NCI-H2196 (cell line): Measurements from ENCODE around the gene RBM28.
A peak's percentile ranks its signal among the peaks of the same experiment; 100 is the strongest.

Experiments used
- DNase-seq: peaks from one replicate; lab custom pipeline; 2025; ENCODE audit not compliant: unreplicated experiment; lab: John Stamatoyannopoulos, UW

Gene RBM28

GRCh38 chr7:128350708-128351295 is 7.1 kb upstream of the RBM28 start:
- no peak for DNase-seq

- DNase-seq = no peak
Observed at GRCh38 chr7:128349466-128349825, 5.7 kb upstream of the RBM28 start.

DNA sequence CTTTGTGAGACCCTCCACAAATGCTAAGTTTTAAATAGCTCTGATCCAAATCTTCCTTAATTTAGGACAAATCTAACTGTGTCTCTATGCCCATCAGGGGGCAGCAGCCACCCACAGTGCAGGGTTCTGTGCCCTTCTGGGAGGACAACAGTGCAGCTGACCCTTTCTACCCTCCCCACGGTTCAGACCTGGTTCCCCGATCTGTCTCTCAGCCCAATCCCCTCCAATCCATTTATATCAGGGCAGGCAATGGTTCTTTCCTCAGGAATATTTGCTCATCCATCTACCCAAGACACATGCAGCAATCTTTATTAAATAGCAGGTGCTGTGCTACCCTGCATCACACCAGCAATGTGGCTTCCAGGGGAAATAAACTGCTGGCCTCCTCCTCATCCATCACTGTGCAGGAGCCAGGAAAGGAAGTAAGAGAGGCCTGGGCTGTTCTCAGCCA is 4.0 kb upstream of the RBM28 start:
- DNase-seq = peak; percentile 58

DNA sequence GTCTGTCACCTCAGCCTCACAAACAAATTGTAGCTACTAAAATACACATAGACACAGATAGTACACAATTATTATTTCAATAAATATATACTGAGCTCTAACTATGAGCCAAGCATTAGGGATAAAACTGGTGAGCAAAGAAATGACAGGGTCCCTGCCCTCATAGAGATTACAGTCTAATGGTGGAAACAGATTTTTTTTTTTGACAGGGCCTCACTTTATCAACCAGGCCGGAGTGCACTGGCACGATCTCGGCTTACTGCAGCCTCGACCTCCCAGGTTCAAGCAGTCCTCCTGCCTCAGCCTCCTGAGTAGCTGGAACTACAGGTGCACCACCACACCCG is 695 bp upstream of the RBM28 start:
- DNase-seq = no peak

GRCh38 chr7:128341733-128342132 is 2.0 kb downstream of the RBM28 start:
- no peak for DNase-seq

GRCh38 chr7:128335730-128336129 is 8.0 kb downstream of the RBM28 start:
- DNase-seq = no peak

DNA sequence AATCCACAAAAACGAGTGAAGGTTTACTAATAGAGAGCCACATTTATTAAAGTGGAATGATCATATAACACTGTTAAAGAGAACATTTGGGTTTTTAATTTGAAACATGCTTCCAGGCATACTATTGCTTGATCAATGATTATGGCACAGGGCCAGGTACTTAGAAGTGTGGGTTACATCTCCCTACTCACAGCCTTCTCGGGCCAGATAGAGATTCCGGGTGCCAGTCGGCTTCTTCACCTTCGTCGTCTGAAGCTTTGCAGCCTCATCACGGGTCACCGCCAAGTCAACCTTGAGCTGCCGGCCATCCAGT is 19.4 kb downstream of the RBM28 start:
- no peak for DNase-seq

GRCh38 chr7:128323459-128324367 is 20.0 kb downstream of the RBM28 start:
- no peak for DNase-seq

GRCh38 chr7:128323040-128323439 is 20.7 kb downstream of the RBM28 start:
- DNase-seq = no peak

GRCh38 chr7:128322040-128322643 is 21.6 kb downstream of the RBM28 start:
- DNase-seq = peak; percentile 42

DNA sequence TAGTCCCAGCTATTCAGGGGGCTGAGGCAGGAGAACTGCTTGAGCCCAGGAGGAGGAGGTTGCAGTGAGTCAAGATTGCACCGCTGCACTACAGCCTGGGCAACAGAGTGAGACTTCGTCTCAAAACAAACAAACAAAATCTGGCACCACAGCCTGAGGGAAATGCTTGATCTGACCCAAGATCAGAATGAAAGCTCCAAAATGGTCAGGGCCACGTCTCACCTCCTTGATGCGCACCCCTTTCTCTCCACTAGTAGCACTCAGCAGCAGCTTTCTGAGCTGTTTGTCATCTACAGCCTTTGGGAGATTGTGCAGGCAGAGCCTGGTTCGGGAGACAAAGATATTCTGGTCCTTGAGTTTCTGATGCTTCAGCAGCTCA is 22.7 kb downstream of the RBM28 start:
- no peak for DNase-seq

DNA sequence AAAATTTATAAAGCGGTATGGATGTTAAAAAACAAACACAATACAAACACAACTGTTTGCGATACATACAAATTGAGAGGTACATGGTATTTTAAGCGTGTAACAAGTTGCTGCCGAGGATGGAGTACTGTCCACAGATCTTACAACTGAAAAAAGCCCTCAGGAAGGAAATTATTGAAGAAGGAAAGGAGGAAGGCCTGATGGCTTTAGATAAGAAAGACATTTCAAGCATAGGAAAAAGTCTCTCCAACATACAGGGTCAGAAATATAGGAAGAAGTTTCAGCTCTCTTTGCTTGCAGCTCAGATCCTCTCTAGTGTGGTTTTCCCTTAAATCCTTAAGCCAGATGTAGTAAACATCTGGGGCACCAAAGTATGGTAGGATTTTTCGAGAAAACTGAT is 25.0 kb downstream of the RBM28 start:
- no peak for DNase-seq

DNA sequence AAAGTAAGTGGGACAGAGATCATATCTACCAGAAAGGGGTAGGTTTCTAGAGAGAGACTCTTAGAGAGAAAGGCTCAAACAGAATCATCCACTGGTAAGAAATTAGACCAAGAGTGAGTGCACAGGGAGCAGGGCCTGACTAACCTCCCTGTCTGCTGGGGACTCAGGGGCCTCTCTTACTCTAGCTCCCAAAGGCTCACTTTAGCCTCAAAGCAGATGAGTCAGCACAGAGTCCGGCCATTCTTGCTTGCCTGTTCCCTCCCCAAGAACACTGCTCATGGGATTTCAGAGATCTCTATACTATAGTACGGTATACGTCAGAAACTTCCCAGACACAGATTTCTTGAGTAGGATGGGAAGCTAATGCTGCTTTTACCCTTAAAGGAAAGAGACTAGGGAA is 32.7 kb downstream of the RBM28 start:
- DNase-seq = no peak

DNA sequence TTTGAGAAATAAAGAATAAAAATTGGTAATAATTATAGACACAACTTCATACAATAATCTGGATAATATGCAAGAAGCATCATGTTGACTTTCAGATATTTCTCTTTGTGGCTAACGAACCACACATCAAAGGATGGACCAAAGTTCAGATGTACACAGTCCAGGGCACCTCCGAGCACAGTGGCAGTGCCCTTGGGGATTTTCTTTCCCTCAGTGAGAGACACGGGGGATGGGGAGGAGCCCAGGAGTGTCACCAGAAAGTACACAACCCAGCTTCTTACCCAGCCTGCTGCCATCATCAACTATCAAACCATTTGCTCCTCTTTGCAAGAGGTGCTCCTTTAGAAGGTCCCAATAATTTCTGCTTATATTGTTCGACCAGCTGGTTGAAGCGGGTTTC is 33.2 kb downstream of the RBM28 start:
- no peak for DNase-seq

DNA sequence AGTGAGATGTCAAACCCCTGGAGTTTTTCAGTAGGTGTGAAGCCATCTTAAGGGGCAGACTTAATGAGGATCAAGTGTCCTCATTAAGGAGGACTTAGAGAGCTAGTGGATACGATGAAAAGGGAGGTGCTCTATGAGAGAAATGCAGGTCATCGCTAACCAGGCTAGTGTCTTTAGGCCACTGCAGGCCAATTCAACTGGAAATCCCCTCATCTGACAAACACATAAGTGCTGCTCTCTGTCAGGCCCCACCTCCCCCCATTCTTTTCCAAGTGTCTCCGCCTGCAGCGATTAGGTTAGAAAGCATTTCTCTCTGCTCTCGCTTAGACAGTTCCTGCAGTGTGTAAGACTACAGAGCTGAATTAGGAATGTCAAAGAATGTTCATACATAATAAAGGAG is 33.7 kb downstream of the RBM28 start:
- DNase-seq = no peak

DNA sequence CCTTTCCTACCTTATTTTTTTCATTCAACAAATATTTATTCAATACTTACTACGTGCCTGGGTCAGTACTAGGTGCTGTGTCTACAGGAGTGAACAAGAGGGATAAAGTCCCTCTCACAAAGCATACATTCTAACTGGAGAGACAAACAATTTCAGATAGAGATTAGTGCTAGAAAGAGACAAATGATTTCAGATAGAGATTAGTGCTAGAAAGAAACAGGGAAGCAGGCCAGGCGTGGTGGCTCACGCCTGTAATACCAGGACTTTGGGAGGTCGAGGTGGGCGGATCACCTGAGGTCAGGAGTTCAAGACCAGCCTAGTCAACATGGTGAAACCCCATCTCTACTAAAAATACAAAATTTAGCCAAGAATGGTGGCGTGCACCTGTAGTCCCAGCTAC is 34.6 kb downstream of the RBM28 start:
- no peak for DNase-seq

- DNase-seq = no peak
Observed at GRCh38 chr7:128307061-128307460, 36.6 kb downstream of the RBM28 start.

GRCh38 chr7:128304212-128304611 is 39.5 kb downstream of the RBM28 start:
- no peak for DNase-seq

DNA sequence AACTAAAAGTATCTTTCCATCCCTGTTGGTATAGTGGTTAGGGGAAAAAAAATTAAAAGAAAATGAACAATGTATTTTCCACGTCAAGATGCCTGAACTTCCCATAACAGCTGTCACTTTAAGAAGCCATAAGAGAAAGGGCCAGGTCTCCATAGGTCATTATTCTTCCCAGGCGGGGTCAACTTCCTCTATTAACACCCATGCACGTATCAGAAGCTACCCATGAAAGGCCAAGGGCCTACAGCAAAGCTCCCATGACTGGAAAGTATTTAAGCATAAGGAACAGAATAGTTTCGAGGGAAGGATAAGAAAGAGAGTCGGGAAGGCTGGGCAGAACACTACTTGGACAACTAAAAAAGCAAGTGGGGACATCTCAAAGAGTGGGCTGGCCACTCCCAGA is 40.1 kb downstream of the RBM28 start:
- no peak for DNase-seq

DNA sequence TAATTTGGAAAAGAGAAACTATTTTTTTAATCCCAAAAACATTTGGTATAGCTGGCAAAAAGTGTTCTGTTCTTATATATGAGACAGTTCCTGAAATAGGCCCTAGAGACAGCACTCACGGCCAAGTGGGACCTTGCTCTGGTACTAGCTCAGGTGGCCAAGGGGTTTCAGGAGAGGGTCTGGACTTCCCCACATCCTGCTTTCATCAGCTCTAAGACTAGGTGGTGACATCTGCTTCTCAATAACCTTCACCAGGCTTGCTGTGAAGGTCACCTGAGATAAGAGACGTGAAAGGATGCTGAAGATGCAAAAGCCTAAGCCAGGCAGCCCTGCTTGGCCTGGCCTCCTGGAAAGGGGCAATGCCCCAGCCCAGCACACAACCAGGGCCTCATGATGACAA is 40.6 kb downstream of the RBM28 start:
- DNase-seq = no peak

DNA sequence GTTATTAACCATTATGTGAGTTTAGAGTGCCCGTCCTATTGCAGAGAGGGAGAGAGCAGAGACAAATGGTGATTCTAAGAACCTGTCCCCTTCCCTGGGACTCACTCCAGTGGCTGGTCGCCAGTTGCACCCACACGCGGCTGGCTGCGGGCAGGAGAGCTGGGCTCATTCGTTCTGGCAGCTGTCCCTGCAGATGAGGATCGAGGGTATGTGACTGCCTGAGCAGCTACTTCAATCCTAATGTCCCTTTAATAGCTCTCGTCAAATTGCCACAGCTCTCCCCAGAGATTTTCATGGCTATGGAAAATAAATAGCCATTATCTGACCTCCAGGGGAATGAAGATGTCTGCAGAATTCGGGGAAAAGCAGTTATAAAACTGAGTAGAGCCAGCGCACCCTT is 41.6 kb downstream of the RBM28 start:
- DNase-seq = no peak

DNA sequence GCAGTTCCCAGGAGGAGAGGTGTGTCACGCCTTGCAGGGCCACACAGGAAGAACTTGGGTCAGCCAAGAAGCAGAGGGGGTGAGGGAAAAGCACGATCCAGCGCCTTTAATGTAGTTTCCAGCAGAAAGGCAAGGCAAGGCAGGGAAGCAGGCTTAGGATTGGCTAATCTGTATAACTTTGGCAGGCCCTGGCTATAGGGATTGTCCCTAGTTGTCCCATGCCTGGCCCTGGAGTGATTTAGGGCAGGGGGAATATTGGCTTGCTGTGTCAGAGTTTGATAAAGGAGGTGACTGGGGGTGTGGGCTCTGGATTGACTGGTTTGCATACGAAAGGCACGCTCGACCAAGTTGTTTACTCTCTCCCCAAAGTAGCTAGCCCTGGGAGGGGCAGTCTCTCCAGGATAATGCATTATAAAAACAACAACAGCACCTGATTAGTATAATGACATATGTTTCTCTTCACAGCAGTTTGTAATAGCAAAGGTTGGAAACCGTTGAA is 44.5 kb downstream of the RBM28 start:
- no peak for DNase-seq
